ENCODE results near the gene FMN2.

Gene FMN2

GRCh38 chr1:240308096-240308495, 216.4 kb downstream of the FMN2 start:
- no peak for TF ChIP-seq BACH2 (CRISPR knock-in tag; IDR thresholded peaks at IDR 0.05; ENCODE audit: borderline replicate concordance)
- no peak for TF ChIP-seq GLIS3 (CRISPR knock-in tag; IDR thresholded peaks at IDR 0.05)
- TF ChIP-seq, protein P1, sequence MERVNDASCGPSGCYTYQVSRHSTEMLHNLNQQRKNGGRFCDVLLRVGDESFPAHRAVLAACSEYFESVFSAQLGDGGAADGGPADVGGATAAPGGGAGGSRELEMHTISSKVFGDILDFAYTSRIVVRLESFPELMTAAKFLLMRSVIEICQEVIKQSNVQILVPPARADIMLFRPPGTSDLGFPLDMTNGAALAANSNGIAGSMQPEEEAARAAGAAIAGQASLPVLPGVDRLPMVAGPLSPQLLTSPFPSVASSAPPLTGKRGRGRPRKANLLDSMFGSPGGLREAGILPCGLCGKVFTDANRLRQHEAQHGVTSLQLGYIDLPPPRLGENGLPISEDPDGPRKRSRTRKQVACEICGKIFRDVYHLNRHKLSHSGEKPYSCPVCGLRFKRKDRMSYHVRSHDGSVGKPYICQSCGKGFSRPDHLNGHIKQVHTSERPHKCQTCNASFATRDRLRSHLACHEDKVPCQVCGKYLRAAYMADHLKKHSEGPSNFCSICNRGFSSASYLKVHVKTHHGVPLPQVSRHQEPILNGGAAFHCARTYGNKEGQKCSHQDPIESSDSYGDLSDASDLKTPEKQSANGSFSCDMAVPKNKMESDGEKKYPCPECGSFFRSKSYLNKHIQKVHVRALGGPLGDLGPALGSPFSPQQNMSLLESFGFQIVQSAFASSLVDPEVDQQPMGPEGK (CRISPR knock-in tag; IDR thresholded peaks at IDR 0.05; ENCODE audit: borderline replicate concordance) = no peak
- TF ChIP-seq OSR1 (CRISPR knock-in tag; IDR thresholded peaks at IDR 0.05) = no peak
- TF ChIP-seq ESRRG (CRISPR knock-in tag; IDR thresholded peaks at IDR 0.05) = no peak
- no peak for ATAC-seq

GRCh38 chr1:240309769-240310168, 218.1 kb downstream of the FMN2 start:
- ATAC-seq = peak; percentile 5; the same call in 2 of the 3 replicates
- no peak for TF ChIP-seq ZNF8 (CRISPR knock-in tag; IDR thresholded peaks at IDR 0.05)
- TF ChIP-seq OSR1 (CRISPR knock-in tag; IDR thresholded peaks at IDR 0.05) = no peak
- no peak for TF ChIP-seq GLIS3 (CRISPR knock-in tag; IDR thresholded peaks at IDR 0.05)
- no peak for TF ChIP-seq ZNF70 (CRISPR knock-in tag; IDR thresholded peaks at IDR 0.05)
- no peak for TF ChIP-seq ESRRG (CRISPR knock-in tag; IDR thresholded peaks at IDR 0.05)
- no peak for TF ChIP-seq TOX (CRISPR knock-in tag; IDR thresholded peaks at IDR 0.05; ENCODE audit: borderline replicate concordance)
- TF ChIP-seq, protein P1 (CRISPR knock-in tag; IDR thresholded peaks at IDR 0.05; ENCODE audit: borderline replicate concordance) = no peak
- TF ChIP-seq POU6F1 (CRISPR knock-in tag; IDR thresholded peaks at IDR 0.05; ENCODE audit: borderline replicate concordance, low read depth) = no peak
- no peak for TF ChIP-seq ZNF565 (CRISPR knock-in tag; conservative IDR thresholded peaks at IDR 0.05; ENCODE audit: low read depth)
- TF ChIP-seq, protein P2, sequence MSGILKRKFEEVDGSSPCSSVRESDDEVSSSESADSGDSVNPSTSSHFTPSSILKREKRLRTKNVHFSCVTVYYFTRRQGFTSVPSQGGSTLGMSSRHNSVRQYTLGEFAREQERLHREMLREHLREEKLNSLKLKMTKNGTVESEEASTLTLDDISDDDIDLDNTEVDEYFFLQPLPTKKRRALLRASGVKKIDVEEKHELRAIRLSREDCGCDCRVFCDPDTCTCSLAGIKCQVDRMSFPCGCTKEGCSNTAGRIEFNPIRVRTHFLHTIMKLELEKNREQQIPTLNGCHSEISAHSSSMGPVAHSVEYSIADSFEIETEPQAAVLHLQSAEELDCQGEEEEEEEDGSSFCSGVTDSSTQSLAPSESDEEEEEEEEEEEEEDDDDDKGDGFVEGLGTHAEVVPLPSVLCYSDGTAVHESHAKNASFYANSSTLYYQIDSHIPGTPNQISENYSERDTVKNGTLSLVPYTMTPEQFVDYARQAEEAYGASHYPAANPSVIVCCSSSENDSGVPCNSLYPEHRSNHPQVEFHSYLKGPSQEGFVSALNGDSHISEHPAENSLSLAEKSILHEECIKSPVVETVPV (CRISPR knock-in tag; IDR thresholded peaks at IDR 0.05) = no peak
- TF ChIP-seq CSDC2 (CRISPR knock-in tag; IDR thresholded peaks at IDR 0.05) = no peak
- TF ChIP-seq ZFP3 (CRISPR knock-in tag; IDR thresholded peaks at IDR 0.05) = no peak
- TF ChIP-seq, protein P3, sequence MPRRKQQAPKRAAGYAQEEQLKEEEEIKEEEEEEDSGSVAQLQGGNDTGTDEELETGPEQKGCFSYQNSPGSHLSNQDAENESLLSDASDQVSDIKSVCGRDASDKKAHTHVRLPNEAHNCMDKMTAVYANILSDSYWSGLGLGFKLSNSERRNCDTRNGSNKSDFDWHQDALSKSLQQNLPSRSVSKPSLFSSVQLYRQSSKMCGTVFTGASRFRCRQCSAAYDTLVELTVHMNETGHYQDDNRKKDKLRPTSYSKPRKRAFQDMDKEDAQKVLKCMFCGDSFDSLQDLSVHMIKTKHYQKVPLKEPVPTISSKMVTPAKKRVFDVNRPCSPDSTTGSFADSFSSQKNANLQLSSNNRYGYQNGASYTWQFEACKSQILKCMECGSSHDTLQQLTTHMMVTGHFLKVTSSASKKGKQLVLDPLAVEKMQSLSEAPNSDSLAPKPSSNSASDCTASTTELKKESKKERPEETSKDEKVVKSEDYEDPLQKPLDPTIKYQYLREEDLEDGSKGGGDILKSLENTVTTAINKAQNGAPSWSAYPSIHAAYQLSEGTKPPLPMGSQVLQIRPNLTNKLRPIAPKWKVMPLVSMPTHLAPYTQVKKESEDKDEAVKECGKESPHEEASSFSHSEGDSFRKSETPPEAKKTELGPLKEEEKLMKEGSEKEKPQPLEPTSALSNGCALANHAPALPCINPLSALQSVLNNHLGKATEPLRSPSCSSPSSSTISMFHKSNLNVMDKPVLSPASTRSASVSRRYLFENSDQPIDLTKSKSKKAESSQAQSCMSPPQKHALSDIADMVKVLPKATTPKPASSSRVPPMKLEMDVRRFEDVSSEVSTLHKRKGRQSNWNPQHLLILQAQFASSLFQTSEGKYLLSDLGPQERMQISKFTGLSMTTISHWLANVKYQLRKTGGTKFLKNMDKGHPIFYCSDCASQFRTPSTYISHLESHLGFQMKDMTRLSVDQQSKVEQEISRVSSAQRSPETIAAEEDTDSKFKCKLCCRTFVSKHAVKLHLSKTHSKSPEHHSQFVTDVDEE (CRISPR knock-in tag; IDR thresholded peaks at IDR 0.05) = no peak
- TF ChIP-seq PPARA (CRISPR knock-in tag; IDR thresholded peaks at IDR 0.05; ENCODE audit: borderline replicate concordance) = no peak
- TF ChIP-seq, protein P4, sequence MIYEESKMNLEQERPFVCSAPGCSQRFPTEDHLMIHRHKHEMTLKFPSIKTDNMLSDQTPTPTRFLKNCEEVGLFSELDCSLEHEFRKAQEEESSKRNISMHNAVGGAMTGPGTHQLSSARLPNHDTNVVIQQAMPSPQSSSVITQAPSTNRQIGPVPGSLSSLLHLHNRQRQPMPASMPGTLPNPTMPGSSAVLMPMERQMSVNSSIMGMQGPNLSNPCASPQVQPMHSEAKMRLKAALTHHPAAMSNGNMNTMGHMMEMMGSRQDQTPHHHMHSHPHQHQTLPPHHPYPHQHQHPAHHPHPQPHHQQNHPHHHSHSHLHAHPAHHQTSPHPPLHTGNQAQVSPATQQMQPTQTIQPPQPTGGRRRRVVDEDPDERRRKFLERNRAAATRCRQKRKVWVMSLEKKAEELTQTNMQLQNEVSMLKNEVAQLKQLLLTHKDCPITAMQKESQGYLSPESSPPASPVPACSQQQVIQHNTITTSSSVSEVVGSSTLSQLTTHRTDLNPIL (CRISPR knock-in tag; IDR thresholded peaks at IDR 0.05; ENCODE audit: low read depth) = no peak
- TF ChIP-seq SNAI2 (CRISPR knock-in tag; IDR thresholded peaks at IDR 0.05) = no peak

DNA sequence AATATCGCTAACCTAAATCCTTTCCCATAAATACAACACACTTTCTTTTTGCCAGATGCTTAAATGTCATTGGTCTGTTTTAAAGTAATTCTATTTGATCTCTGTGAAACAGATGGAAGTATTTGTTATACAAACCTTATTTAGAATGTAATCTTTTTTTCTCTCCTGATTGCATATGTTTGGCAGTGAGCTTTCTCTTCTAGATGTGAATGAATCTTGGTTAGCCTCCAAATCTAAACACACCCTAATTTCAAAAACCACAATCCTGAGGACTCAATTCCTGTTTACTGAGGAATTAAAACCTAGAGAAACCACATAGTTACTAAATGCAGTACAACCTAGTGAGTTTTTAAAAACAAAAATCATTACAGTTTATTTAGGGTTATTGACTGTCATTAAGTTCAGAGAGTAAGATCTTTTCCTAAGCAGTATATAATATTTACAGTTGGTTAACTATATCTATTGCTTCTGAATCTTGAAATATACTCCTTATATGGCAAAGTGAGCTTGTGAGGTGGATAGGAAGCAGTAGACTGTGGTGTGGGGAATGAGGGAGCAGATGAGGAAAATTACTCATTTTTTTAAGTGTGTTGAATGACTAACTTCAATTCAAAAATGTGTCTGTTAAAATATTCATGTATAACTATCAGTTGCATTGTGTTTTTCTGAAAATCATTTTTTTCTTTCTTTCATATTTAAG, 218.7 kb downstream of the FMN2 start:
- ATAC-seq = peak; percentile 49

More for the DNA sequence above, 218.7 kb downstream of the FMN2 start:
- TF ChIP-seq ZC3H10 (CRISPR knock-in tag; IDR thresholded peaks at IDR 0.05) (peak; percentile 26; the same call in 1 of the 2 replicates), TOX (CRISPR knock-in tag; IDR thresholded peaks at IDR 0.05; ENCODE audit: borderline replicate concordance) (peak; percentile 36; the same call in 1 of the 2 replicates), BACH2 (CRISPR knock-in tag; IDR thresholded peaks at IDR 0.05; ENCODE audit: borderline replicate concordance) (no peak)
